ENCODE data around the gene PLPP3. TPM values are rescaled to one million over a fixed set of nuclear protein-coding genes. Genes with fewer than 3 reads are reported as not detected.

Gene PLPP3
- total and polyA plus RNA-seq, 3 donors from 2014 or later, result 41.5 to 103 (median 82.0) TPM

DNA sequence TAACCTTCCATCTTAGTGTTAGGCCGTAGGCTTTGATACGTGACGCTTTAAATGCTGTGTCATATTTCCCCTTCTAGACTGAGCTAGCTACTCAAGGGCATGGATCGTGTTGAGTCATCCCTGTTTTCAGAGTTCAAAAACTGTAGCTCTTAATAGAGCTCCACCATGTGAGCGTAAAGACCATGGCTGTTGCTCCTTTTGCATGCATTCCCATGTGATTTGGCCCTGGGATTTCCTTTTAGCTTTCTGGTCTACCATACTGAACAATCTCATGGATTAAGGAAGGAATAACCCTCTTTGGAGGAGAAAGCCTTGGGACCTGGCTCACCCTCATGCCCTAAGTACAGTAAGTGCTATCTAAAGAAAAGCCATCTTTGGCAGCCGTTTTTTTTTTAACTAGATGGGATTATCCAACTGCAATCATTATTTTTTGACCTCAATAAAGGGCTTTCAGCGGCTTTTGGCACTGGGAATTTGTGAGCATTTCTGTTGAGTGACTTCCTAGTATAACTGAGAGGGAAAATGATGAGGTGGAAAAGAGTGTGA, 76.6 kb downstream of the PLPP3 start:
- DNase-seq, result no peak
- H3K36me3 ChIP-seq (ENCODE audit: low read depth, missing control alignments), result no peaks in the 10 kb centered on the region
- intact Hi-C loops (cut with DNase I; ENCODE audit: low total_unique reads), result no loop called here
- TF ChIP-seq, protein P1, sequence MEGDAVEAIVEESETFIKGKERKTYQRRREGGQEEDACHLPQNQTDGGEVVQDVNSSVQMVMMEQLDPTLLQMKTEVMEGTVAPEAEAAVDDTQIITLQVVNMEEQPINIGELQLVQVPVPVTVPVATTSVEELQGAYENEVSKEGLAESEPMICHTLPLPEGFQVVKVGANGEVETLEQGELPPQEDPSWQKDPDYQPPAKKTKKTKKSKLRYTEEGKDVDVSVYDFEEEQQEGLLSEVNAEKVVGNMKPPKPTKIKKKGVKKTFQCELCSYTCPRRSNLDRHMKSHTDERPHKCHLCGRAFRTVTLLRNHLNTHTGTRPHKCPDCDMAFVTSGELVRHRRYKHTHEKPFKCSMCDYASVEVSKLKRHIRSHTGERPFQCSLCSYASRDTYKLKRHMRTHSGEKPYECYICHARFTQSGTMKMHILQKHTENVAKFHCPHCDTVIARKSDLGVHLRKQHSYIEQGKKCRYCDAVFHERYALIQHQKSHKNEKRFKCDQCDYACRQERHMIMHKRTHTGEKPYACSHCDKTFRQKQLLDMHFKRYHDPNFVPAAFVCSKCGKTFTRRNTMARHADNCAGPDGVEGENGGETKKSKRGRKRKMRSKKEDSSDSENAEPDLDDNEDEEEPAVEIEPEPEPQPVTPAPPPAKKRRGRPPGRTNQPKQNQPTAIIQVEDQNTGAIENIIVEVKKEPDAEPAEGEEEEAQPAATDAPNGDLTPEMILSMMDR (IDR thresholded peaks at IDR 0.05), result no peak
- no peak for TF ChIP-seq POLR2A (IDR thresholded peaks at IDR 0.05)
- no peaks in the 10 kb centered on the region for H3K27me3 ChIP-seq
- H3K4me1 ChIP-seq, result peaks cover 15% of the 10 kb centered on the region
- no peak overlapping the region for H3K27ac ChIP-seq
- no peaks in the 10 kb centered on the region for H3K9me3 ChIP-seq
- 81 to 82% methylated on average over 7 of the region's 7 CpGs for WGBS, 2 donors
- H3K4me3 ChIP-seq, result no peak overlapping the region

DNA sequence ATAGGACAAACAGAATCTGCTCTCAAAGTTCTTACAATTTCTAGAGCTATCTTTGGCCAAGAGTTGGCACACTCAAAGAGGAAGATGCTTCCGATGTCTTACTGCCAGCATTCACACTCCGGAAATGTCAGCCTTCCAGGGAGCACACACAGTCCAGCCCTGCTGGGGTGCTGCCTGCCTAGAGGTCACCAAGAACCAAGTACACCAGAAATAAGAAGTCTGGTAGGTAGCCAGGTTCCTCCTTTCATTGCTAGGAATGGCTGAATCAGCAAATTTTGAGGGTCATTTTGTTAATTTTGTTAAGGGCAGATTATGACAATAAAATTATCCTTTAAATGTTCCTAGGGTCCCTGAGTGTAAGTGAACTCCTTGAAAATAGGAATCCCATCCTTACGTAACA, 77.5 kb downstream of the PLPP3 start:
- Histone ChIP-seq H3K36me3 (ENCODE audit: low read depth, missing control alignments) (no peaks in the 10 kb centered on the region), H3K9me3 (no peaks in the 10 kb centered on the region), H3K27ac (no peak overlapping the region), H3K27me3 (no peaks in the 10 kb centered on the region), H3K4me3 (no peak overlapping the region), H3K4me1 (peaks cover 19% of the 10 kb centered on the region)
- WGBS, 2 donors, result 55 to 67% methylated on average over 3 of the region's 3 CpGs
- intact Hi-C loops (cut with DNase I; ENCODE audit: low total_unique reads), result no loop called here
- DNase-seq, result no peak
- TF ChIP-seq, protein P1 (IDR thresholded peaks at IDR 0.05), result no peak
- TF ChIP-seq POLR2A (IDR thresholded peaks at IDR 0.05), result no peak

DNA sequence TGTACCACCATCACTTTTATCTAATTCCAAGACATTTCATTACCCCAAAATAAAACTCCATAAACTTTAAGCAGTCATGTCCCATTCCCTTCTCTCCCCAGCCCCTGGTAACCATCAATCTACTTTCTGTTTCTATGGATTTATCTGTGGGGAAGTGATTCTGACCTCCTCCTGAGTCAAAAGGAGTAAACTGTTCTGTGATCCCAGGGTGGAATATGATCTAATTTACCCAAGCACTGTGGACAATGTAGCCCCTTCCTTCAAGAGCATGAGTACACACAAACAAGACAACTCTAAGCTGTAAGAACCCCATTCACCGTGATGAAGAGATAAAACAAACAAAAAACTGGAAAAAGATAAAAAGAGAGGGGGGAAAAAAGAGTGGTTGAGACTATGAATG, 77.9 kb downstream of the PLPP3 start:
- Histone ChIP-seq H3K4me1 (peaks cover 15% of the 10 kb centered on the region), H3K36me3 (ENCODE audit: low read depth, missing control alignments) (no peaks in the 10 kb centered on the region), H3K9me3 (no peaks in the 10 kb centered on the region), H3K27ac (no peak overlapping the region), H3K4me3 (no peak overlapping the region), H3K27me3 (no peaks in the 10 kb centered on the region)
- intact Hi-C loops (cut with DNase I; ENCODE audit: low total_unique reads), result no loop called here
- 41 to 72% methylated on average over 1 of the region's 1 CpG for WGBS, 2 donors
- TF ChIP-seq, protein P1 (IDR thresholded peaks at IDR 0.05), result no peak
- TF ChIP-seq POLR2A (IDR thresholded peaks at IDR 0.05), result no peak
- DNase-seq, result no peak

DNA sequence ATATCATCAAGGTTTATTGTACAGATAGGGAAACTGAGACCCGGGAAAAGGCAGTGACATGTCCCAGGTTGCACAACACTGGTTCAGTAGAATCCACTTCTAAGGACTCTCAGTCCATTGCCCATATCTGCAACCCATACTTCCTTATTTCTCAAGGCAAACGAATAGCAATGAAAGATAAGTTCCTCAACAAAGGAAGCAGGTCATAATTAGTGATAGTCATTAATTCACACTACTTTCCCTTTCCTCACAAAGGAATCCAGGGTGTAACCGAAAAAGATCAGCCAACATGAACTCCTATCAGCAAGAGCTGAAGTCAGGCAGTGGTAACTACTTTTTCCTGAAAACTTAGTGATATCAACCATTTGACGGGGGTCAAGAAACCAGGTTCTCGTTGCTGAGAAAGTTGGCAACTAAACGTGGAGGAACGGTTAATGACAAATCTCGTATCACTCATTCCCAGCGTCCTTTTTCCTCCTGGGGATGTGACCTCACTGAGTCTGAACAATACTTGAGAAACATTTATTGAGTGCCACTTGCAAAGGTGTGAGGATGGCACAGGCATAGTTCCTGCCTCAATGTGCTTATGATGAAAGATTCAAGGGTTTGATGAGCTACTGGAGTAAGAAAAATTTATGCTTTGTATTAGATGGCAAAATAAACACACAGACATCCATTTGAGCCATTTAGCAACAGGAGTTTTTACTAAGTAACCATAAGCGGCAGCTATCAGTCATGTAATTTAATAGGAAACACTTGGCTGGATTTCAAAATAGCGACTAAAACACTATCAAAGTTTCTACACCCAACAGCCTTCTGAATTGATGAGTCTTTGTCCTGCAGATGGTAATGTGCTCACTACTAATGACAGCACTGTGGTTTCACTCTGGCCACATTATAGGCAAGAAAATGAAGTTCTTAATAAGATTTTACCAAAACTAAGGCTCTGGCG, 82.3 kb downstream of the PLPP3 start:
- Histone ChIP-seq H3K27ac (no peak overlapping the region), H3K4me1 (peaks cover 9% of the 10 kb centered on the region), H3K9me3 (no peaks in the 10 kb centered on the region), H3K27me3 (no peaks in the 10 kb centered on the region), H3K4me3 (no peak overlapping the region), H3K36me3 (ENCODE audit: low read depth, missing control alignments) (no peaks in the 10 kb centered on the region)
- TF ChIP-seq, protein P1 (IDR thresholded peaks at IDR 0.05), result no peak
- no peak for TF ChIP-seq POLR2A (IDR thresholded peaks at IDR 0.05)
- intact Hi-C loops (cut with DNase I; ENCODE audit: low total_unique reads), result no loop called here
- WGBS, 2 donors, result 69 to 71% methylated on average over 12 of the region's 12 CpGs
- DNase-seq, result no peak

All from testis (tissue), 3 donors.